HEK293 (cell line): ENCODE measurements around the gene ANO2.

Source experiments
- CTCF ChIA-PET: fragments of 350-600 bp; formaldehyde crosslinking; extraction: SDS; loops from one replicate; lab custom pipeline; 2021; ENCODE audit warnings: antibody characterized with exemption; lab: Yijun Ruan, JAX
- POLR2A ChIA-PET: fragments of 300-600 bp; formaldehyde crosslinking; extraction: SDS; loops from one replicate; lab custom pipeline; 2020; ENCODE audit warnings: antibody characterized with exemption, inconsistent platforms; lab: Yijun Ruan, JAX
- H3K27ac ChIP-seq: fragments of 200-500 bp; sonication (Bioruptor generic); 2 replicates; pipeline ENCODE4 v1.5.1; 2014; ENCODE audit warnings: low read depth, low read length, control low read depth, inconsistent platforms; ENCODE audit errors: extremely low read depth
- H3K36me3 ChIP-seq, 2 experiments: fragments of 200-500 bp in 1 of 2; sonication (Bioruptor generic) in 1 of 2; 1 replicate in 1 of 2; 2 replicates in 1 of 2; pipeline ENCODE4 v1.5.1; 2014 to 2017; ENCODE audit warnings: inconsistent platforms in 2 of 2, low read length in 2 of 2; ENCODE audit not compliant: control insufficient read depth in 2 of 2, insufficient read depth in 1 of 2
- H3K4me1 ChIP-seq: fragments of 200-500 bp; sonication (Bioruptor generic); 2 replicates; pipeline ENCODE4 v1.5.1; 2014; ENCODE audit warnings: mild to moderate bottlenecking, low read length, inconsistent platforms; ENCODE audit not compliant: control insufficient read depth, insufficient read depth
- H3K4me3 ChIP-seq: 2 replicates; pipeline ENCODE4 v1.5.1; 2011; ENCODE audit warnings: low read depth, mild to moderate bottlenecking, control low read depth, low read length, moderate library complexity
- H3K9me3 ChIP-seq: fragments of 200-500 bp; sonication (Bioruptor generic); 2 replicates; pipeline ENCODE4 v1.5.1; 2014; ENCODE audit warnings: low read depth, low read length, inconsistent platforms; ENCODE audit not compliant: control insufficient read depth, insufficient read depth
- KLF8 ChIP-seq: fragments of 450-650 bp; formaldehyde crosslinking; IDR thresholded peaks from 2 replicates; pipeline ENCODE4 v1.5.1; 2016; ENCODE audit warnings: missing biosample characterization, missing genetic modification characterization
- MYNN ChIP-seq: fragments of 450-650 bp; formaldehyde crosslinking; IDR thresholded peaks from 2 replicates; pipeline ENCODE4 v1.5.1; 2016; ENCODE audit warnings: missing biosample characterization, missing genetic modification characterization, borderline replicate concordance
- PBX3 ChIP-seq: sonication (generic); formaldehyde crosslinking; IDR thresholded peaks from 2 replicates; pipeline ENCODE4 v1.8.1; 2022; ENCODE audit warnings: mild to moderate bottlenecking, moderate library complexity, missing genetic modification reagents
- SALL2 ChIP-seq: fragments of 450-650 bp; formaldehyde crosslinking; IDR thresholded peaks from 2 replicates; pipeline ENCODE4 v1.5.0; 2017; ENCODE audit warnings: missing biosample characterization, mild to moderate bottlenecking, missing genetic modification characterization, borderline replicate concordance
- SCRT1 ChIP-seq: fragments of 450-650 bp; formaldehyde crosslinking; IDR thresholded peaks from 2 replicates; pipeline ENCODE4 v1.5.1; 2016; ENCODE audit warnings: missing biosample characterization, missing genetic modification characterization, borderline replicate concordance
- ZBTB20 ChIP-seq: fragments of 450-650 bp; formaldehyde crosslinking; IDR thresholded peaks from 2 replicates; pipeline ENCODE4 v1.5.1; 2016; ENCODE audit warnings: missing biosample characterization, missing genetic modification characterization
- ZBTB49 ChIP-seq: fragments of 450-650 bp; formaldehyde crosslinking; IDR thresholded peaks from 2 replicates; pipeline ENCODE4 v1.5.1; 2016; ENCODE audit warnings: missing biosample characterization, missing genetic modification characterization, low read depth
- ZFP41 ChIP-seq: fragments of 450-650 bp; formaldehyde crosslinking; IDR thresholded peaks from 2 replicates; pipeline ENCODE4 v1.5.1; 2016; ENCODE audit warnings: missing biosample characterization, missing genetic modification characterization, borderline replicate concordance
- ZFP69B ChIP-seq: fragments of 450-650 bp; formaldehyde crosslinking; IDR thresholded peaks from 2 replicates; pipeline ENCODE4 v1.5.1; 2016; ENCODE audit warnings: missing biosample characterization, missing genetic modification characterization
- ZIC2 ChIP-seq: fragments of 450-650 bp; formaldehyde crosslinking; IDR thresholded peaks from 2 replicates; pipeline ENCODE4 v1.5.1; 2016; ENCODE audit warnings: missing biosample characterization, missing genetic modification characterization
- ZNF114 ChIP-seq: fragments of 450-650 bp; formaldehyde crosslinking; IDR thresholded peaks from 2 replicates; pipeline ENCODE4 v1.5.0; 2017; ENCODE audit warnings: missing biosample characterization, missing genetic modification characterization
- ZNF146 ChIP-seq: fragments of 450-650 bp; formaldehyde crosslinking; IDR thresholded peaks from 2 replicates; pipeline ENCODE4 v1.5.1; 2016; ENCODE audit warnings: missing biosample characterization, missing genetic modification characterization
- ZNF280D ChIP-seq: fragments of 450-650 bp; formaldehyde crosslinking; IDR thresholded peaks from 2 replicates; pipeline ENCODE4 v1.5.1; 2016; ENCODE audit warnings: missing biosample characterization, missing genetic modification characterization
- ZNF404 ChIP-seq: fragments of 450-650 bp; formaldehyde crosslinking; IDR thresholded peaks from 2 replicates; pipeline ENCODE4 v1.5.1; 2017; ENCODE audit warnings: missing biosample characterization, missing genetic modification characterization
- ZNF513 ChIP-seq: fragments of 450-650 bp; IDR thresholded peaks from 2 replicates; pipeline ENCODE4 v1.5.1; 2018; ENCODE audit warnings: missing biosample characterization, missing genetic modification characterization
- ZNF544 ChIP-seq: fragments of 450-650 bp; formaldehyde crosslinking; IDR thresholded peaks from 2 replicates; pipeline ENCODE4 v1.5.0; 2017; ENCODE audit warnings: missing biosample characterization, missing genetic modification characterization
- ZNF555 ChIP-seq: fragments of 450-650 bp; formaldehyde crosslinking; conservative IDR thresholded peaks from 2 replicates; pipeline ENCODE4 v1.5.1; 2017; ENCODE audit warnings: missing biosample characterization, mild to moderate bottlenecking, missing genetic modification characterization, inconsistent platforms
- ZNF571 ChIP-seq: fragments of 450-650 bp; formaldehyde crosslinking; IDR thresholded peaks from 2 replicates; pipeline ENCODE4 v1.5.0; 2017; ENCODE audit warnings: missing biosample characterization, missing genetic modification characterization
- ZNF624 ChIP-seq: fragments of 450-650 bp; formaldehyde crosslinking; IDR thresholded peaks from 2 replicates; pipeline ENCODE4 v1.5.1; 2017; ENCODE audit warnings: missing biosample characterization, missing genetic modification characterization
- ZNF639 ChIP-seq: fragments of 450-650 bp; formaldehyde crosslinking; IDR thresholded peaks from 2 replicates; pipeline ENCODE4 v1.5.1; 2016; ENCODE audit warnings: missing biosample characterization, missing genetic modification characterization
- ZNF658 ChIP-seq: fragments of 450-650 bp; formaldehyde crosslinking; IDR thresholded peaks from 2 replicates; pipeline ENCODE4; 2016; ENCODE audit warnings: missing biosample characterization, missing genetic modification characterization
- ZSCAN5A ChIP-seq: fragments of 450-650 bp; formaldehyde crosslinking; IDR thresholded peaks from 2 replicates; pipeline ENCODE4 v1.5.1; 2016; ENCODE audit warnings: missing biosample characterization, missing genetic modification characterization

ANO2 gene

GRCh38 chr12:5535541-5535940, 409.5 kb downstream of the ANO2 start (continued):
- TF ChIP-seq ZSCAN5A (tag by site-specific recombination) = no peak

- Histone ChIP-seq H3K27ac (no peak overlapping the region), H3K4me1 (no peaks in the 10 kb centered on the region), H3K4me3 (no peak overlapping the region), H3K36me3 (no peaks in the 10 kb centered on the region), H3K9me3 (no peaks in the 10 kb centered on the region)
- TF ChIP-seq MYNN (tag by site-specific recombination) (no peak), ZNF404 (tag by site-specific recombination) (no peak), SALL2 (tag by site-specific recombination) (no peak), PBX3 (CRISPR knock-in tag) (no peak), SCRT1 (no peak), ZNF555 (tag by site-specific recombination) (no peak), ZIC2 (no peak), KLF8 (tag by site-specific recombination) (no peak), ZBTB20 (tag by site-specific recombination) (no peak), ZBTB49 (no peak), ZNF114 (tag by site-specific recombination) (no peak), ZNF624 (tag by site-specific recombination) (no peak)
- ChIA-PET POLR2A (no interaction called here), CTCF (no interaction called here)
Measured at GRCh38 chr12:5534426-5535199, 410.4 kb downstream of the ANO2 start.

- POLR2A ChIA-PET = no interaction called here
- Histone ChIP-seq H3K9me3 (no peaks in the 10 kb centered on the region), H3K4me1 (no peaks in the 10 kb centered on the region), H3K36me3 (no peaks in the 10 kb centered on the region), H3K27ac (no peak overlapping the region), H3K4me3 (no peak overlapping the region)
- CTCF ChIA-PET = no interaction called here
- TF ChIP-seq ZFP69B (tag by site-specific recombination) (no peak), ZNF280D (tag by site-specific recombination) (no peak), ZNF544 (tag by site-specific recombination) (no peak), ZFP41 (tag by site-specific recombination) (no peak), ZNF639 (tag by site-specific recombination) (no peak), ZNF146 (no peak), ZNF571 (no peak), ZNF513 (tag by site-specific recombination) (no peak), ZNF658 (tag by site-specific recombination) (no peak)
Measured at GRCh38 chr12:5533368-5533767, 411.7 kb downstream of the ANO2 start.
